HG02571 (cell line): ENCODE data around the gene GOLM1.
"Not testable (repeated sequence)": the region's sequence is repeated elsewhere in the genome, so short reads cannot be mapped to it uniquely, and the experiment has no call there.

ENCODE experiments used
- ATAC-seq: cut with Tn5 transposase; IDR thresholded peaks from one replicate; pipeline ENCODE4 v1.9.1; 2021; ENCODE audit warnings: mild to moderate bottlenecking, moderate library complexity; ENCODE audit not compliant: unreplicated experiment

GOLM1 gene, protein sequence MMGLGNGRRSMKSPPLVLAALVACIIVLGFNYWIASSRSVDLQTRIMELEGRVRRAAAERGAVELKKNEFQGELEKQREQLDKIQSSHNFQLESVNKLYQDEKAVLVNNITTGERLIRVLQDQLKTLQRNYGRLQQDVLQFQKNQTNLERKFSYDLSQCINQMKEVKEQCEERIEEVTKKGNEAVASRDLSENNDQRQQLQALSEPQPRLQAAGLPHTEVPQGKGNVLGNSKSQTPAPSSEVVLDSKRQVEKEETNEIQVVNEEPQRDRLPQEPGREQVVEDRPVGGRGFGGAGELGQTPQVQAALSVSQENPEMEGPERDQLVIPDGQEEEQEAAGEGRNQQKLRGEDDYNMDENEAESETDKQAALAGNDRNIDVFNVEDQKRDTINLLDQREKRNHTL

DNA sequence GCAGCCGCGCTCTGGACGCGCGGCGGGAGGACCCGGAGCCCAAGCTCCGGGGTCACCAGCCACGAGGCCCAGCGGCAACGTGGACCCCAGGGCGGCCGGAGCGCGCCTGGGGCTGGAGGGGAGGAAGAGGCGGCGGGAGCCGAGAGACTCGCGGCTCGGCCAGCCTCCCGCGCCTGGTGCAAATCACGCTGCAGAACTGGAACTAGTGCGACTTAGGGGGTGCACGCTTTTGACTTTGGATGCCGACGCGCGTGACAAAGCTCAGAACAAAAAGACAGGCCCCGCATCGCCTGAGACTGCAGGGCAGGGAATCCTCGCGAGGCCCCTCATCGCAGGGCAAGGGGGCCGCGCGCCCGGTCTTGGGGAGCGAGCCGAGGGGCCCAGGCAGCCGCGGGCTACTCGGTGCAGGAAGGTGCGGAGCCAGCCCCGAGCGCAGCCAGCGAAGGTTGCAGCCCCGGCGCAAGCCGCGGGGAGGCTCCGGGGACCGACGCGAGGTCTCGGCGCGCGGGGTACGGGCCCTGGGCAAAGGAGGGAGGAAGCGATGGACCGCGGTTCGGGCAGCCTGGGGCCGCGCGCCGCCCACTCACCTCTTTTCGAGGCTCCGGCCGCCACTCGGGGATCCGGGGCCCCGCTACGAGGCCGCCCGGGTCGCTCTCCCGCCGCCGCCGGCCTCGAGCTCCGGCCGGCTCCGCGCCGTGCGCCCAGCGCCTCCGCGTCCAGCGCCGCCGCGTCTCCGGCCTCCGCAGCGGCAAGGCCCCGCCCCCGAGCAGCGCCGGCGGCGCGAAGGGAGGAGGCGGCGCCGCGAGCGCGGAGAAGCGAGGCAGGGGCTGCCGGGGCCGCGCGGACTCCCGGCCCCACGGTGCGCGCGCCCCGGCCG lies at the start of gene GOLM1:
Gene GOLM1, minus strand, starts transcription at position 735 of the 877 bp plus-strand sequence. CDS start 20,238 bp downstream, outside the sequence.
- peak; percentile 71 for ATAC-seq

DNA sequence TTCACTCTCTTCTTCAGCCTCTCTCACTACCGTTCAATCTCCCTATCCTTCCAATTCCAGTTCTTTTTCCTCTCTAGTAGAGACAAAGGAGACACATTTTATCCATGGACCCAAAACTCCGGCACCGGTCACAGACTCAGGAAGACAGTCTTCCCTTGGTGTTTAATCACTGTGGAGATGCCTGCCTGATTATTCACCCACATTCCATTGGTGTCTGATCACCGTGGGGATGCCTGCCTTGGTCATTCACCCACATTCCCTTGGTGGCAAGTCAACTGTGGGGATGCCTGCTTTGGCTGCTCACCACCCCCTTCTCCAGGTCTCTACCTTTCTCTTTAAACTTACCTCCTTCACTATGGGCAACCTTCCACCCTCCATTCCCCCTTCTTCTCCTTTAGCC lies 47.3 kb upstream of the GOLM1 start:
- not testable (repeated sequence) for ATAC-seq

DNA sequence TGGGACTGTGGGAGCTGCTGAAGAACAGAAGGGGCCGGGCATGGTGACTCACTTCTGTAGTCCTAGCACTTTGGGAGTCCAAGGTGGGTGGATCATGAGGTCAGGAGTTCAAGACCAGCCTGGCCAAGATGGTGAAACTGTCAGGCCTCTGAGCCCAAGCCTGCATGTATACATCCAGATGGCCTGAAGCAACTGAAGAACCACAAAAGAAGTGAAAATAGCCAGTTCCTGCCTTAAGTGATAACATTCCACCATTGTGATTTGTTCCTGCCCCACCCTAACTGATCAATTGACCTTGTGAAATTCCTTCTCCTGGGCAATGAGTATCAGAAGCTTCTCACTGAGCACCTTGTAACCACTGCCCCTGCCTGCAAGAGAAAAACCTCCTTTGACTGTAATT lies 46.6 kb upstream of the GOLM1 start:
- not testable (repeated sequence) for ATAC-seq

DNA sequence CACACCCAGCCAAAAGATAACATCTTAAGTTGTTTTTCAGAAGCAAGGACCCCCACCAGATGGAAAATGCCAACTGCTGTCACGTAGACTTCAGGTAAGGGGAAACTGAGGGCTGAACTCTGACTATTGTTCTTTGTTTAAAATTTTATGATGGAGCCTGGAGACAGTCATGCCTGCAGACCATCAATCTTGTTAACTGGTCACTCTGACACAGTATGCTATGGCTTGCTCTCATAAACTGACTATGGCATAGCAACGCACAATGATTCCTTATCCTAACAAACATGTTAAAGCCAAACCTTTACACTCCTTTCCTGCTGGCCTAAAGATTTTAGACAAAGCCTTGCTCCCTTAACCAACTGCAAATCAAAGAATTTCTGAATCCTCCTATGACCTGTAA lies 43.6 kb upstream of the GOLM1 start:
- no peak for ATAC-seq

DNA sequence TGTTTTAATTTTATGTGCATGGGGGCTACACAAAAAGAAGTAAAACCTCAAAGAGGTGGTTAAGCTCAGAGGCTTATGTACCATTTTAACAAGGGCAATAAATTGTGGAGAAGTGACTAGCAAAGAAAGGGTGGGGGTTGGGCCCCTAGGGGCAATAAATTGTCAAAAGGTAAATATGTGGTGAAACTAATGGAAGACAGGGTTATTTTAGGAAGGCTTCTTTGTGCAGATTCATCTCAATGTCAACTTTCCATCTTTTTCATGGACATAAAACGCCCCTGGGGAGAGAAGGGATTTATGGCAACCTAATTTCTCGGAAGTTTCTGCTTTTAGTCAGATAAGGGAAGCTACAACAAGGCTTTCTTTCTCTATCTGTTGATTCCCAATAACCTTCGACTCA lies 42.5 kb upstream of the GOLM1 start:
- no peak for ATAC-seq

DNA sequence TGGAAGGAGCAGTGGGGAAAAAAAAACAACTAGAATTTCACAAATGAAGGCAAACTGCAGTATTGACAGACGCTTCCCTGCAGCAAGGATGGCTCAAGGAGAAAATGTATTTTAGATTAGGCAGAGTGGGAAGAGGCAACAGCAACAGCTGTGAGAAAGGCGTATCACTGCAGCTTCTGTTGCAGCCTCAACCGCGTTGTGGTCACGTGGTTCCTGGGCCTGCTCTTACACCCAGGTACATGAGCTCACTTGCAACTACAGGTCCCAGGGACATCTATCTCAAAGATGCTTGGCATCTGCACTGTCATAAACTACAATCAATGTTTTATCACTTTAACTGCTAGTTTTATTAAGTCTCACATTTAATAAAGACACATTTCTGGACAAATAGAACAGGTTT lies 36.0 kb upstream of the GOLM1 start:
- ATAC-seq, result no peak

DNA sequence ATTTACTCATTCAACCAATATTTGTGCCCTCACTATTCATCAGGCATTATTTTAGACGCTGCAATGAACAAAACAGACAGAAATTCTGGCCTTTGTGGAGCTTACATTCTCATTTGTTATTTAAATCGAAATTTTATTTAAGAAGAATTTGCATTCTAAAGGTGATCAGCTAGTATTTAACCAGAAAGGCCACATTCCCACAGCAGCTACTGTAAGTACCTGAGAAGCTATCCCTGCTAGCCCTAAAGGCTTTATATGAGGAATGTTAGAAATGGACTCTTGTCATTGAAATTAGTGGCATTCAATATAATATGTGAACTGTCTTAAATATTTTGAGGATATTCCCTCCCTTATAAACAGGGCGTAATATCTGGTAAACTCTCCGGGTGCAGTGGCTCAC lies 35.0 kb upstream of the GOLM1 start:
- ATAC-seq, result no peak

DNA sequence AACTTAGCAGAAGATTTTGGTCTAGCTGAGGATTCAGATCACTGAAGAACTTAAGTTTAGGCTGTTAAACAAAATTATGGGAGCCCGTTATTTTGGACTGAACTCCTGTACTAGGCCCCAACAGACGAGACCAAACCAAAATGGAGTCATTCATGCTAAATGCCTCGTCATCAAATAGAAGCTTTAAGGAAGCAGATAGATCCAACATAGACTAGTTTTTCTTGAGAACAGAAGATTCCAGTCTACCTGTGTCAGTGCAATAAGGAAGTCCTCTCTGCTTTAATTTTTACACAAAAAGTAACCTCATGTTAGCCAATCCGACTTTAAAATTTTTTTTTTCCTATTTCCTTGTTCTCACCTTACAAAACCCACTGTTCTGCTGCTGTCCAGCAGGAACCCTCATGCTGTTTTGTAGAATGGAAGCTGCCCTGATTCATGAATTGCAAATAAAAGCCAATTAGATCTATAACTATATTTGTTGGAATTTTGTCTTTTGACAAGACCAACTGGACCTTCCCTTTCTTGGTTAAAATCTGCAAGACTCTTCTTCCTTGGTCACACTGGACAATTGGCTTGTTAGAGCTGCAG lies 29.0 kb upstream of the GOLM1 start:
- no peak for ATAC-seq

DNA sequence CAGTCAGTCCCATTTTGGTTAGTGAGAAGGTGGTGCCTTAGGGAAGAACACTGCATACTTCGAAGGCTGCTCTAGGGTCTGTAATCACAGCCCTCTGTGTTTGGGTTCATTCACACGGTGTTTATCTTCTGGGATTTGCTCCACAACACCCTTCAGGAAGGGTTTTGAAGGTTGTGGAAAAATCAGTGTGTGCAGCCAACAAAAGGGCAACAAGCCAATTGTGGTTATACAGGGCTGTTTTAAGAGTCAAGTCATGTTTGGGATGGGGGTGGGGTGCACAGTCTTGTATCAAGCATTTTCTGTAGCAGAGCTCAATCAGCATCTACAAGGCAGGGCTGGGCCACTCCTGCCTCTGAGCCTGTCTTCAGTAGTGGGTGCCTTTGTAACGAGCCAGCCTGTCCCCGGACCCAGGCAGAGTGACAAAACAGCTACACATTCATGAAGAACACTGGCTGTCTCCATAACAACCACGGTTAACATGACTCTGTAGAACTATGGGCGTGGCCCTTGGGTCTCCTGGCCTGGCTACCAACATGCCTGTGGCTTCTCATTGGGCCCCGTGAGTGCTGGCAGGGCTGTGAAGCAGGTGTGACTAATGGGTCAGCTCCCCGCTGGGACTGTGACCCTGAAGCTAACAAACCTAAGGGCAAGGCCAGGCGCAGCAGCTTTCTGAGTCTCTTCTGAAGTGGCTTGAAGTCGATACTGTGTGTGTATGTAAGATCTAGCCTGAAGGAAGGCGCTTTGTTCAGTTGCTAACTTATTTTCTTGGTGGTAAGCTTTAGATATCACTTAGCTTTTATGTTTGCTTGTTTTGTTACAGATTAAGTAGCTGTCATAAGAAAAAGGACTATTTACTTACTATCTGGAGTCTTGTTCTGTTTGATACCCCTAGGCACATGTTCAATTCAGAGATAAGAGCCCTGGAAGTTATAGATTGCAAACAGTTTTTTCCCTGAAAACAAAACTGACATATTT lies 27.9 kb upstream of the GOLM1 start:
- ATAC-seq, result no peak

DNA sequence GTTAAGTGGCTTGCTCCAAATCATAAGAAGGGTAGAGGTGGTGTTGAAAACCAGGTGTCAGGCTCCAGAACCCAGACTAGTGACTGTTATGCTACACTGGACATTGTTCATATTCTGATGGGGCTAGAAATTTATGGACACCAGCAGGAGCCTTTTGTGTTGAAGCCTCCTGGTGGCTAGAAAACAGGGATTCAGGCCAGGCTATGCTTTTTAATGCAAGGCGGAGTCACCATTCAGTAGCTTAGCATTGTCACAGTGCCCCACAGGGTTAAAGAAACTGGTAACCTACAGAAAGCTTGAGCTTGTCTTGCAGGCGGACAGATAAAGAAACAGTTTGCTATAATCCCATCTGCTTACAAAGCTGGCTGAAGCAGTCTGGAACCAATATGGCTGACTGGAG lies 23.0 kb upstream of the GOLM1 start:
- ATAC-seq, result no peak

DNA sequence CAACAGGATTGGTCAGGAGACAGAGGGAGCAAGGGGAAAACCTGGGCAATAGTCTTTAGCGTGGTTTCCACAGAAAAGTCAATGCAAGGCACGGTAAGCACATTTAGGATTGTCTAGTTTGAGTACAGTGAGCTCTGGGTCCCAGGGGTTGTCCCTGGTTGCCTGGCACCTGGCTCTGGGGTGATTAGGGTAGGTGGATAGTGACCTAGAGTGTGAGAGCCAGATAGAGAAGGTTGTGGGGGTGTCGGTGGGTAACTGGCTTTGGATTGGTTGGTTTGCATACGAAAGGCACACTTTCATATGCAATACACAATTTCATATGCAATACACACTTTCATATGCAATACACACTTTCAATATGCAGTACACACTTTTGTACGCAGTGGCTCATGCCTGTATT lies 20.1 kb upstream of the GOLM1 start:
- no peak for ATAC-seq

DNA sequence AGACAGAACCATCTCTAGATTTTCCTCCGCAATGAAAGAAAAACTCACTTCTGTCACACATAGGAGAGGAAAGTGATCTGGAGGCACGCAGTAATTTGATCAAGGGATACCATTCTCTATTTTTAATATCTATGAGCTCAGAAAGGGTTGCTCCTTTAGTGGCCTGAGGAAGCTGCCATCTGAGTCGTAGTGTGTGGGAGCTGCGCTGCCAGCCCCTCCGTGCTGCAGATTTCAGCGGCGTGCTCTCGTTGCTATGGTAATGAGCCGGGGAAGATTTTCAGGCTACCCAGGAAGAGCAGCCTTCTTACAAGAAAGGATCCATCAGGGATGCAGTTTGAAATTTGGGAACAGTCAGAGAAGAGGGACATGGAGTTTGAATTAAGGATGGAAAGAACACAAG lies 17.1 kb upstream of the GOLM1 start:
- no peak for ATAC-seq

DNA sequence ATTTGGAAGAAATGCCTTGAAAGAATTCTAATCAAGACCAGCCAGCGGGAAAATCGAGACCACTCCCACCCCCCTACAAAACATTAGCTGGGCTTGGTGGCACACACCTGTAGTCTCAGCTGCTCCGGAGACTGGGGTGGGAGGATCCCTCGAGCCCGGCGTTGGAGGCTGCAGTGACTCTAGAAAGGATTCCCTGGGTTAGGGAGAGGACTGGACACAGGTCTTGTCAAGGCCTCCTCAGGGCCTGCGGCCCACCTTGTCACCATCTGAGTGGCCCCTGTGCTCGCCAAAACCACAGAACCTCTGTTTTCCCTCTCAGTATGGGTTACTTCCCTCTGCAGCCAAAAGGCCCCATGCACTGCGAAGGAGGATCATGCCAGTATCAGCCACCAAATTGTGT lies 16.5 kb upstream of the GOLM1 start:
- ATAC-seq, result no peak

DNA sequence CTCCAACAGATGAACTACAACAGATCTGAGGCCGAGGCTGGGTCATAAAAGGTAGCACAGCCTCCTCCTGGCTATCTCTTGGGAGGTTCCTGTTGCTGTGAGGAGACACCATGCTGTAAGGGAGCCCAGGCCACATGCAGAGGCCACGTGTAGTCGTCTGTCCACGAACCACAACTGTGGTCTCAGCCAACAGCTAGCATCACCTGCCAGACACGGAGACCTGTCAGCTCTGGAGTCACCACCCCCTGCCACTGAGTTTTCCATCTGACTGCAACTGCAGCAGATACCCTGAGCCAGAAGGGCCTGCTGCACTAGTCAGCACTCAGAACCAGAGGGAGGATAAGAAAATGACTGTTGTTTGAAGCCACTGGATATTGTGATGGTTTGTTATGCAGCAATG lies 12.7 kb upstream of the GOLM1 start:
- no peak for ATAC-seq

DNA sequence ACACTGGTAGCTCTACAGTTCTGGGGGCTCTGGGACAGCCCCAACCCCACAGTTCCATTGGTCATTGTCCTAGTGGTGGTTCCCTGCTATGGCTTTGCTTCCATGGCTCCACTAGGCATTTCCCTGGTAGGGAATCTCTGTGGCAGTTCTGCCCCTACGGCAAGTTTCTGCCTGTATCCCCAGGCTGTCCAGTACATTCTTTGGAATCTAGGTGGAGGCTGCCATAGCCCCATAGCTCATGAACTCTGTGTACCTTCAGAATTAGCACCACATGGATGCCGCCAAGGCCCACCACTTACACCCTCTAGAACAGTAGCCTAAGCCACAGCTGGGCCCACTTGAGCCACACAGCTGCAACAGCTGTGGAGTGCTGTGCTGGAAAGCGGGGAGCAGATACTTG lies 3.3 kb upstream of the GOLM1 start:
- ATAC-seq, result no peak

DNA sequence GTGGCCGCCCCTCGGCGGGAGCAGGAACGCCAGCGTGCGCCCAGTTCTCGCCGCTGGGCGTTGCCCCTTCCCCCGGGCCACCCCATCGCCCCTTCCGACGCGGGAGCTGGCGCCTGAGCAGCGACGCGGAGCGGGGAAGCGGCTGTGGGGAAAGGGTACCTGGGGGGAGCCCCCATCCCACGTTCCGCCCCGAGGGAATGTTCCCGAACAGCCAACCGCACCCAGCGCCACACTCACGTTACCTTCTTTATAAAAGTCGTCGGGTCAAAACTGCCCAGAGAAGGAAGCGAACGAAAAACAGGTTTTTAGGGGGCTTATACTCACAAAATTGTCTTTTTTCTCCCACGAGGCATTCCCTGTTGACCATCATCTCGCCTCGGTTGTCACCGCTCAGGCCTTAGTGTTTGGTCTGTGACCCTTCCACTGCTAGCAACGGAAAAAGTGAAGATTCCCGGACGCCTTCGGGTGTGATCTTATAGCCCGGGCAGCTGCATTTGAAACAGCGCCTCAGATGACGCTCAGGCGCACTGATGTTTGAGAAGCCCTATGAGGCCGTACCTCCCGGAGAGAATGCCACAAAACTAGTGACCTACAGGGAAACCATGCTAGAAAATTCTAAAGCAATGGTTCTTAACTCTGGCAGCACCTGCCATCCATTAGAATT lies 475 bp upstream of the GOLM1 start:
- no peak for ATAC-seq

DNA sequence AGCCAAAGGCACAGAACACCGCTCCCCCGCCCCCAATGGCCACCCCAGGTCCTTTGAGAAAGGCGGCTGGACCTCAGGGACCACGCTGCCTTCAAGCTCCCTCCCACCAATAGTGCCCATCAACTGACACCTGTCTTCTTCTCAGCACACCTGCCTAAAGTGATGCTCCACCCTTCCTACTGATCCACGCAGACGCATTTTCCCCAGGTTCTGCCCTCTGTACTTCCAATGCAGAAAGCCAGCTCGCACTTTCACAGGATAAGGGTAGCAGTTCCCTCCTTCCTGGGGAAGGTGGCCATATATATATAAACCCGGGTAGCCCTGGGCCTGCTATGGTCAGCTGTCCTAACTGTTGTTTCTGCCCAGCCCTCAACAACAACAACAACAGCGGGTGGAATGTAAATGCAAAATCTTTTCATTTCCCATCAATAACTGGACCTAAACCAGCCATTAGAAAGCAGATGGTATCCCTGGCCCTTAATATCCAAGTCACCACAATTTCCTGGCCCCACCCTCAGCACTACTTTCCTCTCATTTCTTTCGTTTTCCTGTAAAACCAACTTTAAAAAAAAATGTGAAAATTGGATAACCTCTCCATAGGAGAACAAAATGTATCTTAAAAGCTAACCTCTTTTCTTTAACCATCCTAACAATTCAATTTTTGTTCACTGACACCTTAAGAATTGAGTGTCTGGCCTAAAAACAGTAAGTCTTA lies 1.7 kb downstream of the GOLM1 start:
- ATAC-seq, result no peak

DNA sequence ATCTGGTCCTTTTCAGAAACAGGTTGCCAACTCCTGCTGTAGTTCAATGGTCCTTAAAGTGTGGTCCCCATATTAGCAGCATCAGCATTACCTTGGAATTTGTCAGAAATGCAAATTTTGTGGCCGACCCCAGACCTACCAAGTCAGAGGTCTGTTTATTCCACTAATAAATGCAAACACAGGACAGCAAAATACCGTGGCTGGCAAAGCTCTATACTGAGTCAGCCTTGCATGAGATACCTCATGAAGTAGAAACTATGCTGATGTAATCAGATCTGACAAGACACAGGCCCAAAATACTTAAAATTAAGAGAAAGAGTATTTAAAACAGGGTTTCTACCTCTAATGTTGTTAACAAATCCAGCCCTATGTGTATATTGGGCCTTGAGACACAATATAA lies 3.0 kb downstream of the GOLM1 start:
- ATAC-seq, result no peak

DNA sequence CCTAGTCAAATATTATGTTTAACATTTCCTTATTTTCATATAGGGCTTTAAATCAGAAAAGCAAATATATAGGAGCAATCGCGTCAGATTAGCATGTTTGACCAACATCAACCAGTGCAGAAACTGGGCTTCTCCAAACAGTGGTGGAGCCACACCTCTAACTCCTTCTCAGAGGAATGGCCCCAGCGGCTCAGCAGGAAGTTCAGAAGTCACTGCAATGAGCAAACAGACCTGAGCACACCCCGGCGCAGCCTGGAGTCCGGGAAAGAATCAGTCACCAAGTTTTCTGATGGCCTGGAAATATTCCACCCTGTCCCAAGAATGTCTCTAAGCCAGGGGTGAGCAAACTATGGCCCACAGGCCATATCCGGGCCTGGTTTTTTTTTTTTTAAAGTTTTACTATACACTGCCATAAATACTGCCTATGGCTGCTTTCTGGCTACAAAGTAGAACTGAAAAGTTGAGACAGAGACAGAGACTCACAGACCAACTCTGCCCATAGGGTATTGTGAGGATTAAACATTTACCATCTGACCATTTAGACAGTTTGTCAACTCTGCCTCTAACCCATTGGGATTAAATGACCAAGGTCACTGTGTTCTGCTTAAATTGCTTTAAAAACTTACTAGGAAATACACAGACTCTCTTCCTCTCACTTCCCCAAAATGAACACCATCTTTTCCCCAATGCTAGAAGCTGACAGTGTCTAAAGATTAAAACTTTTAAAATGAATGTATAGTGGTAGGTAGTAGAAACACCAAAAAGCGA lies 5.4 kb downstream of the GOLM1 start:
- no peak for ATAC-seq
